Measurements from ENCODE around the gene CCDC180.

CCDC180 gene

GRCh38 chr9:97293818-97294217 is 13.6 kb upstream of the CCDC180 start:
- H3K9ac ChIP-seq (ENCODE audit: low read depth, low read length): no peak overlapping the region
- no peak for ATAC-seq (ENCODE audit: insufficient read depth, low read depth)
- H3K4me2 ChIP-seq (ENCODE audit: insufficient read depth, low read length): no peak overlapping the region

GRCh38 chr9:97297889-97298288 is 9.6 kb upstream of the CCDC180 start:
- no peaks in the 10 kb centered on the region for H4K20me1 ChIP-seq (ENCODE audit: insufficient read depth, low read length)
- no peak for TF ChIP-seq EZH2 (IDR thresholded peaks at IDR 0.05; ENCODE audit: borderline replicate concordance, low read depth, low read length, severe bottlenecking)
- TF ChIP-seq CTCF (IDR thresholded peaks at IDR 0.05; ENCODE audit: borderline replicate concordance, extremely low read depth, low read length, poor library complexity, severe bottlenecking): no peak
- H3K27me3 ChIP-seq (ENCODE audit: insufficient read depth, low read length, poor library complexity): no peaks in the 10 kb centered on the region
- no peak overlapping the region for H3K9ac ChIP-seq (ENCODE audit: low read depth, low read length)
- no peaks in the 10 kb centered on the region for H3K4me1 ChIP-seq (ENCODE audit: insufficient read depth, low read length)
- no peak for DNase-seq
- H3K4me3 ChIP-seq (ENCODE audit: low read depth in 1 of 2, low read length in 2 of 2): no peak overlapping the region
- H3K27ac ChIP-seq (ENCODE audit: low read length): no peak overlapping the region
- no peak overlapping the region for H3K4me2 ChIP-seq (ENCODE audit: insufficient read depth, low read length)
- H3K79me2 ChIP-seq (ENCODE audit: insufficient read depth, low read length): no peaks in the 10 kb centered on the region
- H2AFZ ChIP-seq (ENCODE audit: low read depth, low read length): no peak overlapping the region
- H3K36me3 ChIP-seq (ENCODE audit: insufficient read depth, low read length): peaks cover 6% of the 10 kb centered on the region
- H3K9me3 ChIP-seq (ENCODE audit: insufficient read depth, low read length, severe bottlenecking): peaks cover 3% of the 10 kb centered on the region
- ATAC-seq (ENCODE audit: insufficient read depth, low read depth): no peak

More at GRCh38 chr9:97293818-97294217, 13.6 kb upstream of the CCDC180 start:
- Histone ChIP-seq H3K79me2 (ENCODE audit: insufficient read depth, low read length) (no peaks in the 10 kb centered on the region), H3K4me3 (ENCODE audit: low read depth in 1 of 2, low read length in 2 of 2) (no peak overlapping the region), H3K9me3 (ENCODE audit: insufficient read depth, low read length, severe bottlenecking) (no peaks in the 10 kb centered on the region), H3K4me1 (ENCODE audit: insufficient read depth, low read length) (no peaks in the 10 kb centered on the region), H3K27me3 (ENCODE audit: insufficient read depth, low read length, poor library complexity) (no peaks in the 10 kb centered on the region), H4K20me1 (ENCODE audit: insufficient read depth, low read length) (no peaks in the 10 kb centered on the region), H3K36me3 (ENCODE audit: insufficient read depth, low read length) (peaks cover 28% of the 10 kb centered on the region), H2AFZ (ENCODE audit: low read depth, low read length) (no peak overlapping the region), H3K27ac (ENCODE audit: low read length) (no peak overlapping the region)
- DNase-seq: no peak
- TF ChIP-seq CTCF (IDR thresholded peaks at IDR 0.05; ENCODE audit: borderline replicate concordance, extremely low read depth, low read length, poor library complexity, severe bottlenecking): no peak
- no peak for TF ChIP-seq EZH2 (IDR thresholded peaks at IDR 0.05; ENCODE audit: borderline replicate concordance, low read depth, low read length, severe bottlenecking)

- Histone ChIP-seq H3K36me3 (ENCODE audit: insufficient read depth, low read length) (no peaks in the 10 kb centered on the region), H3K4me1 (ENCODE audit: insufficient read depth, low read length) (no peaks in the 10 kb centered on the region), H3K79me2 (ENCODE audit: insufficient read depth, low read length) (no peaks in the 10 kb centered on the region), H4K20me1 (ENCODE audit: insufficient read depth, low read length) (no peaks in the 10 kb centered on the region), H3K27ac (ENCODE audit: low read length) (no peak overlapping the region), H3K9ac (ENCODE audit: low read depth, low read length) (no peak overlapping the region), H3K4me3 (ENCODE audit: low read depth in 1 of 2, low read length in 2 of 2) (no peak overlapping the region), H3K4me2 (ENCODE audit: insufficient read depth, low read length) (no peak overlapping the region), H3K9me3 (ENCODE audit: insufficient read depth, low read length, severe bottlenecking) (peaks cover 3% of the 10 kb centered on the region), H3K27me3 (ENCODE audit: insufficient read depth, low read length, poor library complexity) (no peaks in the 10 kb centered on the region), H2AFZ (ENCODE audit: low read depth, low read length) (no peak overlapping the region)
- DNase-seq (no peak), ATAC-seq (ENCODE audit: insufficient read depth, low read depth) (no peak)
- no peak for TF ChIP-seq CTCF (IDR thresholded peaks at IDR 0.05; ENCODE audit: borderline replicate concordance, extremely low read depth, low read length, poor library complexity, severe bottlenecking)
- no peak for TF ChIP-seq EZH2 (IDR thresholded peaks at IDR 0.05; ENCODE audit: borderline replicate concordance, low read depth, low read length, severe bottlenecking)
These were observed 7.5 kb upstream of the CCDC180 start for GRCh38 chr9:97299809-97300414.
